GM12878 (cell line): ENCODE measurements around the gene SLITRK1. TPM values are rescaled to one million over a fixed set of nuclear protein-coding genes. Genes with fewer than 3 reads are reported as not detected.

Experiments
- ATAC-seq: fragments of 200-7000 bp; cut with Tn5 transposase; 3 replicates; pipeline ENCODE4 v1.9.1; 2020; ENCODE audit warnings: mild to moderate bottlenecking, moderate library complexity
- BruUV-seq: library from RNA; stranded (reverse); fragments of 400-500 nt; replicated peaks from 2 replicates; lab custom pipeline; 2021; lab: Mats Ljungman, UMichigan
- CTCF ChIA-PET: fragments of 300-600 bp; sonication (Branson Sonifier 250); formaldehyde crosslinking; extraction: SDS; loops from one replicate; lab custom pipeline; 2021; ENCODE audit warnings: inconsistent platforms; lab: Yijun Ruan, JAX
- POLR2A ChIA-PET: fragments of 350-600 bp; formaldehyde crosslinking; extraction: SDS; loops from one replicate; lab custom pipeline; 2021; ENCODE audit warnings: inconsistent platforms; lab: Charles Lee
- RAD21 ChIA-PET: fragments of 300-600 bp; sonication (Branson Sonifier 250); formaldehyde crosslinking; loops from one replicate; lab custom pipeline; 2023; ENCODE audit warnings: antibody characterized with exemption; ENCODE audit not compliant: unreplicated experiment; lab: Charles Lee
- SMC1A ChIA-PET: fragments of 300-600 bp; sonication (Branson Sonifier 250); formaldehyde crosslinking; loops from one replicate; lab custom pipeline; 2023; ENCODE audit not compliant: unreplicated experiment, uncharacterized antibody; lab: Charles Lee
- DNase-seq: peaks from one replicate; pipeline ENCODE4 v3.0.0-alpha.2; 2011; ENCODE audit warnings: low read depth, low spot score
- FAIRE-seq: peaks from 3 replicates; lab custom pipeline; 2011; peaks lifted over from hg19 to GRCh38; lab: Jason Lieb, UNC
- H2AFZ ChIP-seq: 2 replicates; pipeline ENCODE4 v1.6.0; 2011; ENCODE audit warnings: low read depth, low read length, control low read depth; ENCODE audit not compliant: control insufficient read depth
- H3K27ac ChIP-seq: 2 replicates; pipeline ENCODE4 v1.5.1; 2011; ENCODE audit warnings: control low read depth; ENCODE audit not compliant: control insufficient read depth, insufficient read depth
- H3K27me3 ChIP-seq, 2 experiments: replicated peaks in 1 of 2; 2 replicates each; pipeline versions ENCODE4 v1.6.0 to v1.6.1; 2011; ENCODE audit warnings: low read length in 1 of 2; ENCODE audit not compliant: control insufficient read depth in 2 of 2, insufficient read depth in 2 of 2
- H3K36me3 ChIP-seq, 2 experiments: 2 replicates each; pipeline ENCODE4 v1.5.1; 2011; ENCODE audit warnings: low read length in 1 of 2; ENCODE audit not compliant: control insufficient read depth in 2 of 2, insufficient read depth in 2 of 2
- H3K4me1 ChIP-seq: 2 replicates; pipeline ENCODE4 v1.6.1; 2011; ENCODE audit warnings: mild to moderate bottlenecking, low read length, moderate library complexity, mixed read lengths; ENCODE audit not compliant: control insufficient read depth, insufficient read depth
- H3K4me2 ChIP-seq: 2 replicates; pipeline ENCODE4 v1.6.0; 2011; ENCODE audit warnings: control low read depth; ENCODE audit not compliant: control insufficient read depth, insufficient read depth
- H3K4me3 ChIP-seq: fragments of 200-600 bp; sonication (generic); 2 replicates; pipeline ENCODE4 v1.5.1; 2016
- H3K79me2 ChIP-seq: 2 replicates; pipeline ENCODE4 v1.6.0; 2011; ENCODE audit warnings: low read length; ENCODE audit not compliant: control insufficient read depth, insufficient read depth
- H3K9ac ChIP-seq: 2 replicates; pipeline ENCODE4 v1.8.0; 2011; ENCODE audit warnings: low read length, control low read depth, mixed read lengths; ENCODE audit not compliant: control insufficient read depth, insufficient read depth
- H3K9me3 ChIP-seq: replicated peaks from 3 replicates; pipeline ENCODE4 v1.5.1; 2011; ENCODE audit warnings: mild to moderate bottlenecking, low read length; ENCODE audit not compliant: control insufficient read depth, insufficient read depth
- H4K20me1 ChIP-seq: 2 replicates; pipeline ENCODE4 v1.6.0; 2011; ENCODE audit not compliant: control insufficient read depth, insufficient read depth
- CBFB ChIP-seq: IDR thresholded peaks from 2 replicates; pipeline ENCODE4 v1.6.1; 2016; ENCODE audit warnings: antibody characterized with exemption, low read depth
- EP300 ChIP-seq, 2 experiments: fragments of 150-350 bp in 1 of 2; IDR thresholded peaks; 2 replicates each; pipeline ENCODE4 v1.6.1; 2011 to 2012; ENCODE audit warnings: low read depth in 2 of 2, low read length in 2 of 2, borderline replicate concordance in 1 of 2, improper control_type of control experiment in 1 of 2, inconsistent platforms in 1 of 2; ENCODE audit not compliant: control insufficient read depth in 1 of 2
- EZH2 ChIP-seq: IDR thresholded peaks from 2 replicates; pipeline ENCODE4 v1.6.1; 2012; ENCODE audit warnings: low read depth, mild to moderate bottlenecking, control low read depth, inconsistent platforms, low read length, borderline replicate concordance; ENCODE audit not compliant: control insufficient read depth
- HDGF ChIP-seq: fragments of 450-650 bp; IDR thresholded peaks from 2 replicates; pipeline ENCODE4 v1.6.1; 2016; ENCODE audit warnings: antibody characterized with exemption
- JUND ChIP-seq: IDR thresholded peaks from 2 replicates; pipeline ENCODE4 v1.6.1; 2012; ENCODE audit warnings: low read depth, mild to moderate bottlenecking, low read length, improper control_type of control experiment, moderate library complexity
- MXI1 ChIP-seq: fragments of 150-350 bp; IDR thresholded peaks from 2 replicates; pipeline ENCODE4 v1.6.1; 2011; ENCODE audit warnings: low read depth, mild to moderate bottlenecking, inconsistent platforms, low read length, improper control_type of control experiment
- NFIC ChIP-seq: IDR thresholded peaks from 2 replicates; pipeline ENCODE4 v1.6.1; 2012; ENCODE audit warnings: low read depth, mild to moderate bottlenecking, inconsistent platforms, low read length, moderate library complexity
- POLR2A ChIP-seq: IDR thresholded peaks from 2 replicates; pipeline ENCODE4 v1.6.1; 2011; ENCODE audit warnings: low read depth, mild to moderate bottlenecking, low read length
- SKIL ChIP-seq: fragments of 450-650 bp; IDR thresholded peaks from 2 replicates; pipeline ENCODE4 v1.6.1; 2017; ENCODE audit warnings: mild to moderate bottlenecking, low read depth, inconsistent platforms; ENCODE audit not compliant: poor library complexity, severe bottlenecking
- WGBS: methylation state at CpG from one replicate; pipeline ENCODE4 v1.1.6; 2016; ENCODE audit warnings: low lambda C conversion rate; ENCODE audit not compliant: insufficient replicate concordance, insufficient coverage; ENCODE audit errors: missing lambda C conversion rate; 5-methylcytosine and 5-hydroxymethylcytosine counted together
- in situ Hi-C: fragments of 300-500 bp; cut with MboI; formaldehyde crosslinking; loops from 9 replicates; pipeline ENCODE4 v1.14.3; 2018; ENCODE audit warnings: mixed read lengths
- intact Hi-C: fragments of 100-400 bp; cut with micrococcal nuclease; formaldehyde crosslinking; loops from one replicate; pipeline ENCODE4 v1.14.2; 2022; ENCODE audit not compliant: unreplicated experiment
- polyA plus RNA-seq, 11 experiments: library from polyadenylated mRNA; depleted of rRNA in 4 of 11; unstranded in 6 of 11; stranded (reverse) in 5 of 11; fragments of >200 nt; fragmentation: Nextera tagmentation in 4 of 11; fragmentation: Illumina TruSeq in 1 of 11; extraction: Ambion mirVana in 4 of 11; extraction: Trizol in 1 of 11; gene quantifications; 1 replicate in 1 of 11; 2 replicates in 10 of 11; pipeline versions ENCODE4 v1.2.1 to v1.2.3, GENCODE V29; 2011 to 2016; ENCODE audit warnings: inconsistent platforms in 2 of 11, missing spikeins in 2 of 11, low read depth in 1 of 11
- total RNA-seq, 4 experiments: library from RNA; depleted of rRNA in 3 of 4; stranded (reverse); fragments of >200 nt in 3 of 4; fragmentation: Illumina TruSeq in 1 of 4; extraction: Trizol in 1 of 4; gene quantifications; 2 replicates each; pipeline versions ENCODE4 v1.2.1 to v1.2.3, GENCODE V29; 2013 to 2021
- TF ChIP-seq, protein P1 (sequence below): fragments of 450-650 bp; IDR thresholded peaks from 2 replicates; pipeline ENCODE4 v1.6.1; 2017; ENCODE audit warnings: mild to moderate bottlenecking
- TF ChIP-seq, protein P2 (sequence below): IDR thresholded peaks from 2 replicates; pipeline ENCODE4 v1.6.1; 2011; ENCODE audit warnings: mild to moderate bottlenecking, low read depth, low read length, moderate library complexity; ENCODE audit not compliant: insufficient replicate concordance
- TF ChIP-seq, protein P3 (sequence below): IDR thresholded peaks from 2 replicates; pipeline ENCODE4 v1.6.1; 2011; ENCODE audit warnings: borderline replicate concordance, low read depth, mild to moderate bottlenecking, moderate library complexity, low read length; ENCODE audit not compliant: insufficient read depth, poor library complexity, severe bottlenecking
- TF ChIP-seq, protein P4 (sequence below): IDR thresholded peaks from 2 replicates; pipeline ENCODE4 v1.6.1; 2011; ENCODE audit warnings: low read depth, low read length, improper control_type of control experiment, borderline replicate concordance

SLITRK1 gene
- total and polyA plus RNA-seq, 10 of the 15 experiments (the other 5 are each of a cell fraction or from before 2014, with no cell fraction given), result 0.03 to 0.78 (median 0.26) TPM

DNA sequence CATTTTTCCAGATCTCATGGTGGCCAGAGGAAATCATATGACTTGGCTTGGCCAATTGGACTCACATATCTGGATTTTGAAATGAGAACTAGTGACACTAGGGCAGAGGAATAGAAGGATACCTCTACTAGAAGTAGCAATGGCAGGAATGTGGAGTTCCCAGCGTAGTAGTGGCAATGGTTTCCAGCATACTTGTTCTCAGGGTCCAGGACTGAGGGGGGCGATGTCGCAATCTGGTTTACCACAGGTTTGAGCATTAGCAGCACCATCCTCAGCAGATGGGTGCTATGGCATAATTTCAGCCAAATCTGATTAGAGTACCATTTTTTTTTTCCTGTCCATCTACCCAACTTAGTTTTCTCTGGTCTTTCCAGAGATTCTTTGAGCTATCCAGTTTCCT is 8.1 kb upstream of the SLITRK1 start:
- DNase-seq, result no peak
- ChIA-PET CTCF (no interaction called here), RAD21 (no interaction called here), POLR2A (no interaction called here), SMC1A (no interaction called here)
- H4K20me1 ChIP-seq, result no peaks in the 10 kb centered on the region
- no peak overlapping the region for H2AFZ ChIP-seq
- no peaks in the 10 kb centered on the region for H3K27me3 ChIP-seq
- WGBS, result 78% methylated on average over 3 of the region's 3 CpGs
- H3K36me3 ChIP-seq, result no peaks in the 10 kb centered on the region
- FAIRE-seq, result no peak
- no peaks in the 10 kb centered on the region for H3K4me1 ChIP-seq
- no peak for ATAC-seq
- no peaks in the 10 kb centered on the region for H3K79me2 ChIP-seq
- intact Hi-C loops, result no loop called here
- no TSS peak for BruUV-seq
- TF ChIP-seq MXI1, result no peak
- TF ChIP-seq JUND, result no peak
- no peak for TF ChIP-seq HDGF
- TF ChIP-seq, protein P1, sequence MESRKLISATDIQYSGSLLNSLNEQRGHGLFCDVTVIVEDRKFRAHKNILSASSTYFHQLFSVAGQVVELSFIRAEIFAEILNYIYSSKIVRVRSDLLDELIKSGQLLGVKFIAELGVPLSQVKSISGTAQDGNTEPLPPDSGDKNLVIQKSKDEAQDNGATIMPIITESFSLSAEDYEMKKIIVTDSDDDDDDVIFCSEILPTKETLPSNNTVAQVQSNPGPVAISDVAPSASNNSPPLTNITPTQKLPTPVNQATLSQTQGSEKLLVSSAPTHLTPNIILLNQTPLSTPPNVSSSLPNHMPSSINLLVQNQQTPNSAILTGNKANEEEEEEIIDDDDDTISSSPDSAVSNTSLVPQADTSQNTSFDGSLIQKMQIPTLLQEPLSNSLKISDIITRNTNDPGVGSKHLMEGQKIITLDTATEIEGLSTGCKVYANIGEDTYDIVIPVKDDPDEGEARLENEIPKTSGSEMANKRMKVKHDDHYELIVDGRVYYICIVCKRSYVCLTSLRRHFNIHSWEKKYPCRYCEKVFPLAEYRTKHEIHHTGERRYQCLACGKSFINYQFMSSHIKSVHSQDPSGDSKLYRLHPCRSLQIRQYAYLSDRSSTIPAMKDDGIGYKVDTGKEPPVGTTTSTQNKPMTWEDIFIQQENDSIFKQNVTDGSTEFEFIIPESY, result no peak
- no peak for TF ChIP-seq CBFB
- TF ChIP-seq, protein P2, sequence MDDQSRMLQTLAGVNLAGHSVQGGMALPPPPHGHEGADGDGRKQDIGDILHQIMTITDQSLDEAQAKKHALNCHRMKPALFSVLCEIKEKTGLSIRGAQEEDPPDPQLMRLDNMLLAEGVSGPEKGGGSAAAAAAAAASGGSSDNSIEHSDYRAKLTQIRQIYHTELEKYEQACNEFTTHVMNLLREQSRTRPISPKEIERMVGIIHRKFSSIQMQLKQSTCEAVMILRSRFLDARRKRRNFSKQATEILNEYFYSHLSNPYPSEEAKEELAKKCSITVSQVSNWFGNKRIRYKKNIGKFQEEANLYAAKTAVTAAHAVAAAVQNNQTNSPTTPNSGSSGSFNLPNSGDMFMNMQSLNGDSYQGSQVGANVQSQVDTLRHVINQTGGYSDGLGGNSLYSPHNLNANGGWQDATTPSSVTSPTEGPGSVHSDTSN, result no peak
- no peak for TF ChIP-seq EP300 (IDR thresholded peaks at IDR 0.05; ENCODE audit: borderline replicate concordance in 1 of 2, control insufficient read depth in 1 of 2, low read depth in 2 of 2, low read length in 2 of 2)
- TF ChIP-seq, protein P3, sequence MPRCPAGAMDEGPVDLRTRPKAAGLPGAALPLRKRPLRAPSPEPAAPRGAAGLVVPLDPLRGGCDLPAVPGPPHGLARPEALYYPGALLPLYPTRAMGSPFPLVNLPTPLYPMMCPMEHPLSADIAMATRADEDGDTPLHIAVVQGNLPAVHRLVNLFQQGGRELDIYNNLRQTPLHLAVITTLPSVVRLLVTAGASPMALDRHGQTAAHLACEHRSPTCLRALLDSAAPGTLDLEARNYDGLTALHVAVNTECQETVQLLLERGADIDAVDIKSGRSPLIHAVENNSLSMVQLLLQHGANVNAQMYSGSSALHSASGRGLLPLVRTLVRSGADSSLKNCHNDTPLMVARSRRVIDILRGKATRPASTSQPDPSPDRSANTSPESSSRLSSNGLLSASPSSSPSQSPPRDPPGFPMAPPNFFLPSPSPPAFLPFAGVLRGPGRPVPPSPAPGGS, result no peak
- TF ChIP-seq POLR2A, result no peak
- TF ChIP-seq, protein P4, sequence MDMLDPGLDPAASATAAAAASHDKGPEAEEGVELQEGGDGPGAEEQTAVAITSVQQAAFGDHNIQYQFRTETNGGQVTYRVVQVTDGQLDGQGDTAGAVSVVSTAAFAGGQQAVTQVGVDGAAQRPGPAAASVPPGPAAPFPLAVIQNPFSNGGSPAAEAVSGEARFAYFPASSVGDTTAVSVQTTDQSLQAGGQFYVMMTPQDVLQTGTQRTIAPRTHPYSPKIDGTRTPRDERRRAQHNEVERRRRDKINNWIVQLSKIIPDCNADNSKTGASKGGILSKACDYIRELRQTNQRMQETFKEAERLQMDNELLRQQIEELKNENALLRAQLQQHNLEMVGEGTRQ, result no peak
- TF ChIP-seq EZH2, result no peak
- TF ChIP-seq SKIL, result no peak
- no peak for TF ChIP-seq NFIC
- in situ Hi-C loops, result no loop called here
- no peak overlapping the region for H3K27ac ChIP-seq
- H3K4me3 ChIP-seq, result no peak overlapping the region
- H3K4me2 ChIP-seq, result no peak overlapping the region
- no peaks in the 10 kb centered on the region for H3K9me3 ChIP-seq
- H3K9ac ChIP-seq, result no peak overlapping the region
